Heart left ventricle (tissue), 13 donors: ENCODE measurements around the gene FOXRED1.

Source experiments
- POLR2A ChIP-seq, 2 donors: fragments of 450-650 bp; IDR thresholded peaks; one replicate each; pipeline ENCODE4 v1.6.1; 2017; ENCODE audit warnings: antibody characterized with exemption in 2 of 2, mild to moderate bottlenecking in 2 of 2, moderate library complexity in 2 of 2
- TF ChIP-seq, protein P1 (sequence below), 12 donors: fragments of 200-600 bp; sonication (generic) in 4 of 12; IDR thresholded peaks; one replicate each; pipeline versions ENCODE4 v1.5.0 to v1.8.0; 2018 to 2022; ENCODE audit warnings: antibody characterized with exemption in 12 of 12, mild to moderate bottlenecking in 5 of 12
- donor health status: ischemic (EF 13 %, LVEDD 7.1; RV severe dilation, severe dysfunction).
- donor health status: DM: no; HTN: yes; CAD: no.
- donor health status: DM: no; HTN: no; CAD: no.
- donor health status: ischemic (EF 25% LVEDD 6.9; RV normal size, moderate dysfunction).
- donor health status: ischemic (EF 25% LVEDD 5.7; RV mildly dilated, moderate dysfunction).
- donor health status: ischemic (EF 35%, LVEDD 5.7; RV mildly dilated, moderate dysfunction).
- donor health status: nonischemic (EF 11% LVEDD 7.7; RV severe dilation, severe dysfunction).
- donor health status: DM: yes; HTN: yes; CAD: no.
- donor health status: PGD.
- donor health status: ischemic (EF 29% LVEDD 5.4; RV normal size, mild dysfunction).
- donor health status: nonischemic (EF 23%, LVEDD 6.1; RV moderate dilation, normal function).

DNA sequence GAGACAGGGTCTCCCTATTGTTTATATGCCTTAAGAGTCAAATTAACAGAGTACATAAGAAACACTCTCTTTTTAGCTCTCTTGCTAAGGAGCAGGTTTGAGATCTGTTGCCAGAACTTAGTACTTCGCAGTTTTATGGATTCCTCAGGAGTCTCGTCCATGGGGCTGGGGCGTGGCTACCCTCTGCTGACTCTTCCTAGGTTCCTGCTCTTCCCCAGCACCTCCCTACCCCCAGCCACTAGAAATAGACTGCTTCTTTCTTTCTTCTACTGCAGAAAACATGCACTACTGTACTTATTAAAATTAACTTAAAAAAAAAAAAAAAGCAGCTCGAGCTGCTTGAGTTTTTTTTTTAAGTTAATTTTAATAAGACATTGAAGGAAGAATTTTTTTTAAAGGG lies 49.4 kb upstream of the FOXRED1 start:
- no peak for TF ChIP-seq POLR2A (IDR thresholded peaks at IDR 0.05)
- TF ChIP-seq, protein P1, sequence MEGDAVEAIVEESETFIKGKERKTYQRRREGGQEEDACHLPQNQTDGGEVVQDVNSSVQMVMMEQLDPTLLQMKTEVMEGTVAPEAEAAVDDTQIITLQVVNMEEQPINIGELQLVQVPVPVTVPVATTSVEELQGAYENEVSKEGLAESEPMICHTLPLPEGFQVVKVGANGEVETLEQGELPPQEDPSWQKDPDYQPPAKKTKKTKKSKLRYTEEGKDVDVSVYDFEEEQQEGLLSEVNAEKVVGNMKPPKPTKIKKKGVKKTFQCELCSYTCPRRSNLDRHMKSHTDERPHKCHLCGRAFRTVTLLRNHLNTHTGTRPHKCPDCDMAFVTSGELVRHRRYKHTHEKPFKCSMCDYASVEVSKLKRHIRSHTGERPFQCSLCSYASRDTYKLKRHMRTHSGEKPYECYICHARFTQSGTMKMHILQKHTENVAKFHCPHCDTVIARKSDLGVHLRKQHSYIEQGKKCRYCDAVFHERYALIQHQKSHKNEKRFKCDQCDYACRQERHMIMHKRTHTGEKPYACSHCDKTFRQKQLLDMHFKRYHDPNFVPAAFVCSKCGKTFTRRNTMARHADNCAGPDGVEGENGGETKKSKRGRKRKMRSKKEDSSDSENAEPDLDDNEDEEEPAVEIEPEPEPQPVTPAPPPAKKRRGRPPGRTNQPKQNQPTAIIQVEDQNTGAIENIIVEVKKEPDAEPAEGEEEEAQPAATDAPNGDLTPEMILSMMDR (IDR thresholded peaks at IDR 0.05) = no peak
